DOHH2 (cell line): ENCODE results near the gene FFAR3.

ENCODE experiments used
- EZH2phosphoT487 ChIP-seq: fragments of 200-600 bp; sonication (generic); IDR thresholded peaks from 2 replicates; pipeline ENCODE4 v1.6.1; 2017; ENCODE audit warnings: borderline replicate concordance, mild to moderate bottlenecking, antibody characterized with exemption, low read length, moderate library complexity, mixed read lengths
- TF ChIP-seq, protein P1 (sequence below): fragments of 200-600 bp; sonication (generic); IDR thresholded peaks from one replicate; pipeline ENCODE4 v1.5.1; 2014; ENCODE audit warnings: antibody characterized with exemption, mild to moderate bottlenecking, low read depth, low read length; ENCODE audit not compliant: poor library complexity, severe bottlenecking

GRCh38 chr19:35329323-35329722, 28.9 kb upstream of the FFAR3 start:
- TF ChIP-seq EZH2phosphoT487, result no peak
- TF ChIP-seq, protein P1, sequence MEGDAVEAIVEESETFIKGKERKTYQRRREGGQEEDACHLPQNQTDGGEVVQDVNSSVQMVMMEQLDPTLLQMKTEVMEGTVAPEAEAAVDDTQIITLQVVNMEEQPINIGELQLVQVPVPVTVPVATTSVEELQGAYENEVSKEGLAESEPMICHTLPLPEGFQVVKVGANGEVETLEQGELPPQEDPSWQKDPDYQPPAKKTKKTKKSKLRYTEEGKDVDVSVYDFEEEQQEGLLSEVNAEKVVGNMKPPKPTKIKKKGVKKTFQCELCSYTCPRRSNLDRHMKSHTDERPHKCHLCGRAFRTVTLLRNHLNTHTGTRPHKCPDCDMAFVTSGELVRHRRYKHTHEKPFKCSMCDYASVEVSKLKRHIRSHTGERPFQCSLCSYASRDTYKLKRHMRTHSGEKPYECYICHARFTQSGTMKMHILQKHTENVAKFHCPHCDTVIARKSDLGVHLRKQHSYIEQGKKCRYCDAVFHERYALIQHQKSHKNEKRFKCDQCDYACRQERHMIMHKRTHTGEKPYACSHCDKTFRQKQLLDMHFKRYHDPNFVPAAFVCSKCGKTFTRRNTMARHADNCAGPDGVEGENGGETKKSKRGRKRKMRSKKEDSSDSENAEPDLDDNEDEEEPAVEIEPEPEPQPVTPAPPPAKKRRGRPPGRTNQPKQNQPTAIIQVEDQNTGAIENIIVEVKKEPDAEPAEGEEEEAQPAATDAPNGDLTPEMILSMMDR, result no peak
